Measurements from ENCODE around the gene AHNAK2.

The AHNAK2 gene

DNA sequence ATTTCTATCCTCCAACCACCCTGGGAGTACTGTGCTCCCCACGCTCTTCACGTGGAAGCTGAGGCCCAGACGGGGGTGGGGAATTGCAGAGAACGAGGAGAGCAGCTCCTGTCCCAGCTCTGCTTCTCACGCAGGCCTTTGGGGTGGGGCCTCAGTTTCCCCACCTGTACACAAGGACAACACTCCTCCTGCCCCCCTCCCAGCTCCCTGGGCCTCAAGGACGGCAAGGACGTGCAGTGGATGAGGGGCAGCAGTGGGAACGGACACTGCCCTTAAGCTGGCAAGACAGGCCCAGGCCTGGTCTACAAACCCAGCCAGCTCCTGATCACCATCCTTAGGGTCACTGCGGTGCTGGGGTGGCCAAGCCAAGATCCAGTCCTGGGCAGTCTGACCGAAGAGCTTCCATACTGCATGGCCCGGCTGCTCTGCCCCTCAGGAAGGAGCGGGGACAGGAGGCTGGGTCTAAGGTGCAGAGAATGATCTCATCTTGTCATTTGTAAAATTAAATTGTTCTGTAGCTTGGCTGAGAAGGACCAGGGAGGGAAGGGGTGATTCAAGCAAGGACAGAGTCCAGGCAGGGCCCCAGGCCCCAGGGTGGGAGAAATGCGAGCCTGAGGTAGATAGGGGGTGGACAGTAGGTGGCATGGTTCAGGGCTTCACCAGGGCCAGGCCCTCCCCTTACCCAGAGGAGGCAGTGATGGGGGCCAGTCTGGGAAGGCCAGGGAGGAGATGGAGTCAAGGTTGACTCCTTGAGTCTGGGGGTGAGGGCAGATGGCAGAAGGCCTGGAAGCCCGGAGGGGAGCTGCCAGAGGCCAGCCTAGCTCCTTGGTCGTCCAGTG lies 6.1 kb upstream of the AHNAK2 start:
- no peak for DNase-seq

- DNase-seq, result no peak
Measured at GRCh38 chr14:104983231-104983721, 5.1 kb upstream of the AHNAK2 start.

DNA sequence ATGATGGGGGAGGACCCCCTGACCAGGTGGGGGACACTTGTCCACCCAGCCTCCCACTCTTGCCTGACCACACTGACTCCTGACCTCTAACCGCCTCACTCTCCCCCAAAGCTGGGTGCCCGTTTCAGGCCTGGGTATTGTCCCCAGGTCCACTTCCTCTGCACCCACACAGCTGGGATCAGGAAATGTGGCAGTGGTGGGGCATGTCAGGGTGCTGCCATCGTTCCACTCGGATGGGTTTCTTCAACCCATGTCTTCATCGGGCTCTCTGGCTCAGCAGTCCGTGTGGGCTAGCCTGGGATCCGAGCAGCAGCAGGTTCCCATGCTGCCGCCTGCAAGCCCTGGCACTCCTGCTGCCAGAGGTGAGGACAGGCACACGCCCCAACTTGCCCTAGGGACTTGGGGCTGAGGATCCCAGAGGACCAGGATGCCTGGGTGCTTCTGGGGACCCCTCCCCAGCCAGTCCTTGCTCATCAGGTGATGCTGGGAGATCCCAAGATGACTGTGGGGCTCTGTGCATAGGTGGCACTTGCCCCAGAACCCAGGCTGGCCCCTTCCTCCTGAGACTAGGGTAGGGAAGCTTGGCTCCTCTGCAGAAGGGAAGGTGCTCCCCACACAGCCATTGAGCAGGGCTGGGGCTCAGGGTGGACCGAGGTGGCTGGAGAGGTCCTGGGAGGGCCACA lies 4.5 kb upstream of the AHNAK2 start:
- no peak for DNase-seq

DNA sequence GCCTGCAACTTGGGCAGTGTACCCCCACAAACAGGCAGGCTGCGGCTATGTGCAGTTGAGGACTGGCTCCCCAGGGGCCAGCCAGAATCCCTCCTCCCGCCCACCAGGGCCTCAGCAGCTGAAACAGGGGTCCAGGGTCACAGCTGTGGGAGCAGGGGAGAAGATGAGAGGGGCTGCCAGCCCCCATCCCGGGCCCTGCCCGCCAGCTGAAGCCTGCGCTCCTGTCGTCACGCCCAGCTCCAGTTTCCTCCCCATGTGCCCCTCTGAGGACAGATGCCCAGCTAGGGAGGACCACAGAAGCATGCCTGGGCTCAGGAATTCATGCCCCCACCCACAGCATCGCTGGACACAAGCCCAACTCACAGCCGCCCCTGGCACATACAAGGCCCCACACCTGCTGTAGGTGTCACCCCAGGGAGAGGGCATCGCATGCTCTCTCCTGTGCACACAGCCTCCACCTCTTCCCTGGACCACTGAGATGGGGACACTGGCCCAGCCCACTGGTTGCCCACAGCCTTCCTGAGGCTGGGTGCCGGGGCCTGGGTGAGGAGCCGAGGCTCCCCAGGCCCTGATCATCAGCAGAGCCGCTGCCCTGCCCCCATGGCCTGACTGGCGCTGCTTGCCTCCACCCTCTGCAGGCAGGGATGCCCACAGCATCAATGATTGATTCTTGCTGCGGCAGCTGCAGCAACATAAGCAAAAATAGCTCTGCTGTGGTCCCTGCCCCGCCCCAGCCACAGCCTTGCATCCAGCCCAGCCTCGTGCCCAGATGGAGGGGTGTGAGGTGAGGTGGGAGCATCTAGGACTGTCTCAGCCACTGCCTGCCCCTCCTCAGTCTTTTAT lies 3.7 kb upstream of the AHNAK2 start:
- DNase-seq, result no peak

DNA sequence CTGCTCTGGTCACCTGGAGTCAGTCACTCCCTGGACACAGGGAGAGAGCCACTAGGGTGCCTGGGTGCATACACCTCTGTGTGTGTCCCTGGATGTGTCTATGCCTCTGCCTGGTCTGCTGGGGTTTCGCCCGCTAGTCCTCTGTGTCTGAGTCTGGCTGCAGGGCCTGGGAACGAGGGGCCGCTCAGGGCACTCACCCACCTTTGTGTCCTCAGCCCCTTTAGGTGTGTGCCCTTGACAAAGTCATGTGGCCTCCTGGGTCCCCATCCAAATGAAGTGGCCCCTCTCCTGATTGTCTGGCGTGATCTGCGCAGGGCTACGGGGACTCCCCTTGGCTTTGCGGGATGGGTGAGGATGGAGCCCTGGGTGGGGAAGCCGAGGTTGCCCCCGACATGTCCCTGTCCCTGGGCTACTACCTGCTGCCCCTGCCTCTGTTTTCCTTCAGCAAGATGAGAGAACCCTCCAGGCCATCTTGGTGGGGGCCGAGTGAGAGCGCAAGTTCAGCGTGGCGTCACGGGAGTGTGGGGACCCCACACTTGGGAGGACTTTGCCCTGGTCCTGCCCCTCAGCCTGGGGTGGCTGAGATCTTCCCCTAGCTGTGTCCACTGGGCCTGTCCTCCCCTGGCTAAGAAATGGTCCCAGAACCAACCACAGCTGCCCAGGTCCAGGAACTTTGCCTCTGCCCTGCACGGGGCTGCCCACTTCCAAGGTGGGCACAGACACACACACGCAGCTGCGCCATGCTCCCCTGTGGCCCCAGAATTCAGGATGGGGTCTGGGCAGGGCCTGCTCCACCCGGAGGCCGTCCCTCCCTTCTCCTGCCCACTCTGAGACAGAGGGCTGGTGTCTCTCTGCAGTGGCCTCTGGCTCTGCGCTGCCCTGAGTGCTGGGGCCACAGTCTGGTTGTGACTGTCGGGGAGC lies 2.7 kb upstream of the AHNAK2 start:
- DNase-seq, result no peak

DNA sequence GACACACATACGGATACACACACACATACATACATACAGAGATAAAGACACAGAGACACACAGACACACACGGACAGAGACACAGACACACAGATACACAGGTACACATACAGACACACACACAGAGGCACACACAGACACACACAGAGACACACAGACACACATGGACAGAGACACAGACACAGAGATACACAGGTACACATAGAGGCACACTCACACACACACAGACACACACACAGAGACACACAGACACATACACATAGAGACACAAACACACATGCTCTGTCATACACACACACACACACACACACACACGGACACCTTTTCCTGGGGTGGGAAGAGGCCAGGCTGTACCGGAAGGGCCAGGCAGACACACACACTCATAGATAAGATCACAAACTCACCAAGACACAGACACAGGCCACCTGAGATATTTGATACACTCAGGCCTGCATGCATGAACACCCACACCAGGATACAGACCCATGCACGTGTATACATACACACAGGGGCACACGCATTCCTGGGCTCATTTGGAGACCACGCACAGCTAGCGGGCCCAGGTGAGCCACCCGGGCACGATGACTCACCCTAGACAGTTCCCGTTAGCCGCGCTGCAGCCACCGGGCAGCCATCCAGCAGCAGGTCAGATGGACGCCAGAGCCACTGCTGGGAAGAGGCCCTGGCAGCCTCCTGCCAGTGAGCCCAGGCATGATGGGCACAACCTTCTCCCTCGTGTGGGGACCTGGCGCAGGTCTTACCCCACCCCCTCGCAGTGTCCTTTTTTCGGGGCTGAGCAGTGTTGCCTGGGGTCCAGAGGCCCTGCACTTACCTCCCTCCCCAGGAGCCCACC lies 1.8 kb upstream of the AHNAK2 start:
- DNase-seq, result no peak

GRCh38 chr14:104978746-104979691 lies 845 bp upstream of the AHNAK2 start:
- DNase-seq, result no peak

GRCh38 chr14:104977008-104977680 lies 1.0 kb downstream of the AHNAK2 start:
- DNase-seq, result no peak

- DNase-seq, result peak; percentile 55
Measured at GRCh38 chr14:104976198-104977007, 1.8 kb downstream of the AHNAK2 start.

DNA sequence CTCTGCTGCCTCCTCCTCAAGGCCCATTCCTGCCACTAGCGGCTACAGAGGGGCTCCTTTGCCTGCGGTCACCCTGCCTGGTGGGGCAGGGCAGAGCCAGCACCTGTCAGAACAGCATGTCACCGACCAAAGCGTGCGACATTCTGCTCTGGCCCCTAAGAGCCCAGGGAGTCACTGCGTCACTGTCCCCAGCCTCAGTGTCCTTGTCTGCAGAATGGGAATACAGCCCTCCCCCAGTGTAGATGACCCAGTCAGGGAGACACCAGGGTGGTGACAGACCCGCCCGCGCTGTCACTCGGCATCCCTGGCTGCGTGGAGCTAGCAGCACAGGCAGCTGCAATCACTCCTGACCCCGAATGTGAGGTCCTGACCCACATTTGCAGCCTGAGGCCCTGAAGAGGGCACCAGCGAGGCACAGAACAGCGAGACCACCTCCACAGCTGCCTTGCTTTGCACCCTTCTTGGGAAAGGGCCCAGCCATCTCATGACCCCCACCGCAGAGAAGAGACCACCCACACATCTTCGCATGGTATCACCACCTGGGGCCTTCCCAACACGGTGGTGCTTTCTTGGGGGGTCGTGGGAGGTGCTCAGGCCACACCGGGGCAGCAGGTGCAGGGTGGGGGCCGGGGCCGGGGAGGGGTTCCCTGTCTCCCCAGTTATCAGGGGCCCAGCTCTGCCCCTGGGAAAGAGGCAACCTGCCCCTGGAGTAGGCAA lies 2.5 kb downstream of the AHNAK2 start:
- DNase-seq, result no peak

- DNase-seq, result no peak
Measured at GRCh38 chr14:104974665-104975390, 3.3 kb downstream of the AHNAK2 start.

DNA sequence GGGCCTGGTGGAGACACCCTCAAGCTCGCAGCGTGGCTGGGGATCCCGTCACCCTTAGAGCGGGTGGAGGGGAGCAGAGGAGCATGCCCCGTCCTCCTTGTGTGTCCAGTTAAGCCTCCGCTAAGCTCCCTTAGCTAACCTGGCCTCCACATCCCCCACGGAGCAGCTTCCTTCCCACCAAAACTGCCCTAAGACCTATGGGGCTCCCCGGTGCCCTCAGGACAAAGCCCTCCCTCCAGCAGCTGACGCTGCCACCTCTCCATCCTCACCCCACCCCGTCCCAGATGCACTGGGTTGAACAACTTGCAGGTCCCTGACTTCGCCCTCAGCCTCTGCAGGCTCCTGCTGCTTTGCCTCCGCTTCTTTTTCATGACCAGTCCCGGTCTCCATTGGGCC lies 4.0 kb downstream of the AHNAK2 start:
- no peak for DNase-seq

GRCh38 chr14:104973385-104974145 lies 4.6 kb downstream of the AHNAK2 start:
- no peak for DNase-seq

GRCh38 chr14:104973135-104973384 lies 5.1 kb downstream of the AHNAK2 start:
- DNase-seq, result no peak

GRCh38 chr14:104972301-104973134 lies 5.7 kb downstream of the AHNAK2 start:
- no peak for DNase-seq
